ENCODE measurements around the gene IKBKE. TPM values are rescaled to one million over a fixed set of nuclear protein-coding genes. Genes with fewer than 3 reads are reported as not detected.

The IKBKE gene
- total and polyA plus RNA-seq, 2 of the 8 experiments (the other 6 are each of a cell fraction or from before 2014, with no cell fraction given): 8.6 to 12.0 TPM

DNA sequence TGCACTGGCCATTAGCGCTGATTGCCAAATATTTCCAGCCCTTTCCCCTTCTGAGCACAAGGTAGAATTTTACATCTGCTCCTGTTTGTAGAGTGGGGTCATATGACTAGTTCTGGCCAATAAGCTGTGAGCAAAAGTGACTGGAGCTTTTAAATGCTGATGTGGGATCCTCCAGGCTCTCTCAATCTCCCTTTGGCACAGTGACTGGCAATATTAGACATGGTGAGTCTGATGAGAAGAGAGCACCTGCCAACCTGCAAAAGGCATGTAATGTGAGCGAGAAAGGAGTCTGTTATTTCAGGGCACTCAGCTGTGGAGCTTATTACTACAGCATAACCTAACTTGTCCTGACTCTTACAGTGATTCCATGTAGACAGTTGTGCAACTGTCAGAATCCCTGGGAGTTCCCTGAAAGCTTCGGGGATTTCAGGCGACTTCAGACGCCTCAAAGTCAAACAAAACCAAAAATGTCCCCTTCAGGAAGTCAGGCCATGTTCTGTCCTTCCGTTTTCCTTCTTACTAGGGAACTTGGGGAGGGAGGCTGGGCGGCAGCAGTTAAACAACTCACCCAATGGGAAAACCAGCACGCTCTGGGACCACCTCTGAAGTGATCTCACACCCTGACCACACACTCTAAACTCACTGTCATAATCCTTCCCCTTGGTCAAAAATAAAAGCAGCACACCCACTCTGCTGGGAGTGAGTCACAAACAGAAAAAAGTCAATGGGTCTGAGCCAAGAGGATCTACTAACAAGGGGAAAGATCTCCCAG lies 33.5 kb downstream of the IKBKE start:
- Histone ChIP-seq H2AK5ac (ENCODE audit: low read depth, low read length) (no peak overlapping the region), H4K20me1 (replicated peaks in 1 of 2; ENCODE audit: control insufficient read depth in 1 of 2, insufficient read depth in 2 of 2, low read length in 2 of 2) (peaks cover 0 to 4% of the 10 kb centered on the region in 2 experiments), H3K23me2 (ENCODE audit: low read depth, low read length) (peaks cover 9% of the 10 kb centered on the region; the same call in 1 of the 2 replicates), H2BK20ac (ENCODE audit: low read length) (no peak overlapping the region), H4K5ac (ENCODE audit: insufficient read length, low read depth, low read length) (no peak overlapping the region), H3K9ac (replicated peaks in 1 of 4; ENCODE audit: extremely low read depth in 1 of 4, low read depth in 3 of 4, low read length in 3 of 4) (no peak overlapping the region), H3K9me3 (ENCODE audit: insufficient read depth in 2 of 2, low read depth in 1 of 2, low read length in 1 of 2) (no peaks in the 10 kb centered on the region), H3K4ac (replicated peaks; ENCODE audit: insufficient read length, low read depth, low read length) (no peak overlapping the region), H2BK15ac (ENCODE audit: low read length) (no peak overlapping the region), H3K27ac (ENCODE audit: low read depth, low read length) (no peak overlapping the region), H3K36me3 (ENCODE audit: control insufficient read depth in 2 of 4, insufficient read depth in 4 of 4, low read length in 3 of 4) (no peaks in the 10 kb centered on the region), H3K23ac (ENCODE audit: insufficient read length) (no peak overlapping the region), H3K79me1 (ENCODE audit: low read depth, low read length) (no peaks in the 10 kb centered on the region), H3K4me2 (ENCODE audit: insufficient read depth in 1 of 2, low read depth in 2 of 2, low read length in 2 of 2) (no peak overlapping the region), H3K4me1 (replicated peaks in 1 of 4; ENCODE audit: control insufficient read depth in 3 of 4, insufficient read depth in 4 of 4, low read length in 3 of 4) (peaks cover 0 to 6% (median 3%) of the 10 kb centered on the region in 4 experiments; a peak in 5 of 7 replicates), H3K18ac (ENCODE audit: extremely low read depth, low read length) (no peak overlapping the region), H2AFZ (ENCODE audit: low read length) (no peak overlapping the region), H2BK120ac (replicated peaks; ENCODE audit: low read depth, low read length) (no peak overlapping the region), H3K79me2 (ENCODE audit: control insufficient read depth in 1 of 2, insufficient read depth in 2 of 2, low read length in 2 of 2) (no peaks in the 10 kb centered on the region), H3K4me3 (ENCODE audit: extremely low read depth in 1 of 4, insufficient read depth in 2 of 4, low read depth in 3 of 4, low read length in 4 of 4) (no peak overlapping the region), H4K8ac (ENCODE audit: extremely low read depth, insufficient read depth, low read length) (no peak overlapping the region), H2BK5ac (ENCODE audit: low read depth, low read length) (no peak overlapping the region), H2BK12ac (ENCODE audit: low read depth, low read length) (no peak overlapping the region), H4K91ac (replicated peaks; ENCODE audit: insufficient read length, low read length) (no peak overlapping the region), H3K14ac (ENCODE audit: insufficient read length) (no peak overlapping the region), H3K27me3 (replicated peaks in 1 of 4; ENCODE audit: control insufficient read depth in 3 of 4, extremely low read depth in 1 of 4, insufficient read depth in 3 of 4, low read length in 3 of 4) (peaks cover 17 to 40% (median 37%) of the 10 kb centered on the region in 4 experiments), H3K56ac (replicated peaks; ENCODE audit: insufficient read length, low read depth, low read length) (no peak overlapping the region)
- CTCF ChIA-PET (ENCODE audit: partially characterized antibody): interaction anchor here (0.8 to 13.3 kb wide), 6 partner anchors 13 to 82 kb away, joined by 3 to 167 read pairs (median 6); no protein-coding TSS in a partner anchor
- FAIRE-seq (no peak), DNase-seq (ENCODE audit: low read depth in 1 of 2, low spot score in 2 of 2) (no peak)
- POLR2A ChIA-PET (ENCODE audit: partially characterized antibody): no interaction called here
- 71% methylated on average over 8 of the region's 8 CpGs; no CpG with 5 or more reads in 1 of the 2 experiments for WGBS, 2 experiments (ENCODE audit: extremely low coverage in 1 of 2, insufficient coverage in 1 of 2, insufficient read length in 1 of 2, insufficient replicate concordance in 2 of 2, low coverage in 1 of 2, low lambda C conversion rate in 2 of 2, missing lambda C conversion rate in 1 of 2)
- TF ChIP-seq RBBP5 (IDR thresholded peaks at IDR 0.05; ENCODE audit: borderline replicate concordance, low read depth, low read length): no peak
- TF ChIP-seq CHD1 (IDR thresholded peaks at IDR 0.05; ENCODE audit: low read depth, low read length): no peak
- no peak for TF ChIP-seq SRF (IDR thresholded peaks at IDR 0.05; ENCODE audit: low read depth, low read length)
- TF ChIP-seq, protein P1, sequence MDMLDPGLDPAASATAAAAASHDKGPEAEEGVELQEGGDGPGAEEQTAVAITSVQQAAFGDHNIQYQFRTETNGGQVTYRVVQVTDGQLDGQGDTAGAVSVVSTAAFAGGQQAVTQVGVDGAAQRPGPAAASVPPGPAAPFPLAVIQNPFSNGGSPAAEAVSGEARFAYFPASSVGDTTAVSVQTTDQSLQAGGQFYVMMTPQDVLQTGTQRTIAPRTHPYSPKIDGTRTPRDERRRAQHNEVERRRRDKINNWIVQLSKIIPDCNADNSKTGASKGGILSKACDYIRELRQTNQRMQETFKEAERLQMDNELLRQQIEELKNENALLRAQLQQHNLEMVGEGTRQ (IDR thresholded peaks at IDR 0.05; ENCODE audit: low read length): 0 out of 2 replicates have a peak, but pooled peaks have one; percentile 16

All from H1 (cell line).